Measurements from ENCODE around the gene GOLGA7B.
"Not testable (repeated sequence)": the region's sequence is repeated elsewhere in the genome, so short reads cannot be mapped to it uniquely, and the experiment has no call there.

GOLGA7B gene

GRCh38 chr10:97836446-97836845 is 13.2 kb upstream of the GOLGA7B start:
- DNase-seq, result no peak

GRCh38 chr10:97838091-97838490 is 11.6 kb upstream of the GOLGA7B start:
- DNase-seq, result no peak

- DNase-seq, result not testable (repeated sequence)
These were observed 8.5 kb upstream of the GOLGA7B start for GRCh38 chr10:97841166-97841565.

- DNase-seq, result not testable (repeated sequence)
These were observed 7.5 kb upstream of the GOLGA7B start for GRCh38 chr10:97842114-97842513.

- DNase-seq, result no peak
These were observed 6.9 kb upstream of the GOLGA7B start for GRCh38 chr10:97842656-97843280.

- no peak for DNase-seq
These were observed 6.4 kb upstream of the GOLGA7B start for GRCh38 chr10:97843281-97843671.

- not testable (repeated sequence) for DNase-seq
These were observed 5.7 kb upstream of the GOLGA7B start for GRCh38 chr10:97843972-97844371.

- DNase-seq, result no peak
These were observed 5.0 kb upstream of the GOLGA7B start for GRCh38 chr10:97844678-97845077.

GRCh38 chr10:97849103-97849686 is 448 bp upstream of the GOLGA7B start:
- DNase-seq, result no peak

- DNase-seq, result peak; percentile 39
These were observed 803 bp downstream of the GOLGA7B start for GRCh38 chr10:97850446-97850845.

GRCh38 chr10:97851341-97852001 is 1.8 kb downstream of the GOLGA7B start:
- DNase-seq, result no peak

- no peak for DNase-seq
These were observed 2.6 kb downstream of the GOLGA7B start for GRCh38 chr10:97852277-97852676.

GRCh38 chr10:97852840-97853405 is 3.3 kb downstream of the GOLGA7B start:
- no peak for DNase-seq

GRCh38 chr10:97854743-97855142 is 5.1 kb downstream of the GOLGA7B start:
- no peak for DNase-seq

GRCh38 chr10:97858001-97858439 is 8.4 kb downstream of the GOLGA7B start:
- DNase-seq, result no peak

- no peak for DNase-seq
These were observed 11.6 kb downstream of the GOLGA7B start for GRCh38 chr10:97861097-97861750.

GRCh38 chr10:97861924-97862323 is 12.3 kb downstream of the GOLGA7B start:
- DNase-seq, result no peak

- no peak for DNase-seq
These were observed 14.2 kb downstream of the GOLGA7B start for GRCh38 chr10:97863808-97864207.

- no peak for DNase-seq
These were observed 15.8 kb downstream of the GOLGA7B start for GRCh38 chr10:97865488-97865887.

- no peak for DNase-seq
These were observed 17.0 kb downstream of the GOLGA7B start for GRCh38 chr10:97866524-97867219.

- no peak for DNase-seq
These were observed 17.7 kb downstream of the GOLGA7B start for GRCh38 chr10:97867220-97867800.

GRCh38 chr10:97868134-97868685 is 18.6 kb downstream of the GOLGA7B start:
- no peak for DNase-seq

All from activated CD4-positive, CD25-positive, alpha-beta regulatory T cell treated with anti-CD3 and anti-CD28 coated beads, Interleukin-2, amount 50 U/mL, for 72 hours (primary cell).